Fibroblast of upper back skin (primary cell): Measurements from ENCODE around the gene THBS4.
A peak's percentile ranks its signal among the peaks of the same experiment; 100 is the strongest.

Experiments
- DNase-seq: peaks from one replicate; pipeline ENCODE4 v3.0.0-alpha.2; 2013

THBS4 gene

GRCh38 chr5:80122579-80122978 is 87.4 kb downstream of the THBS4 start:
- DNase-seq: no peak

GRCh38 chr5:80124121-80124918 is 89.2 kb downstream of the THBS4 start:
- DNase-seq: no peak

- DNase-seq: no peak
These were observed 90.1 kb downstream of the THBS4 start for GRCh38 chr5:80125022-80125961.

GRCh38 chr5:80125962-80126480 is 90.9 kb downstream of the THBS4 start:
- peak; percentile 84 for DNase-seq

- peak; percentile 42 for DNase-seq
These were observed 92.0 kb downstream of the THBS4 start for GRCh38 chr5:80127116-80127552.

GRCh38 chr5:80128141-80128540 is 93.0 kb downstream of the THBS4 start:
- peak; percentile 81 for DNase-seq

GRCh38 chr5:80129146-80129545 is 94.0 kb downstream of the THBS4 start:
- no peak for DNase-seq
